ENCODE results near the gene PSENEN. TPM values are rescaled to one million over a fixed set of nuclear protein-coding genes. Genes with fewer than 3 reads are reported as not detected.
"Not testable (repeated sequence)": the region's sequence is repeated elsewhere in the genome, so short reads cannot be mapped to it uniquely, and the experiment has no call there.

The PSENEN gene
- polyA plus RNA-seq, 4 donors, result 59.7 to 95.9 (median 70.1) TPM

- Histone ChIP-seq H3K9me3 (ENCODE audit: control insufficient read depth in 2 of 2, insufficient read depth in 1 of 2, low read depth in 1 of 2, low read length in 1 of 2) (no peaks in the 10 kb centered on the region), H3K27me3 (ENCODE audit: control insufficient read depth in 3 of 3, insufficient read depth in 3 of 3, low read length in 3 of 3) (no peaks in the 10 kb centered on the region), H3K4me3 (ENCODE audit: low read depth in 1 of 3, low read length in 3 of 3) (no peak overlapping the region), H3K4me1 (ENCODE audit: control insufficient read depth in 3 of 3, insufficient read depth in 2 of 3, low read depth in 1 of 3, low read length in 2 of 3) (no peaks in the 10 kb centered on the region), H3K27ac (ENCODE audit: low read depth in 1 of 3, low read length in 2 of 3) (no peak overlapping the region), H3K36me3 (ENCODE audit: control insufficient read depth in 3 of 3, insufficient read depth in 2 of 3, low read depth in 1 of 3, low read length in 3 of 3) (peaks cover 5 to 55% (median 9%) of the 10 kb centered on the region in 3 donors)
- WGBS, 3 donors, result 95 to 97% (median 96%) methylated on average over 17 of the region's 17 CpGs
- DNase-seq, result no peak
- FAIRE-seq, result no peak
Observed at GRCh38 chr19:35764432-35765315, 19.2 kb downstream of the PSENEN start.

- H3K9me3 ChIP-seq (ENCODE audit: control insufficient read depth in 2 of 2, insufficient read depth in 1 of 2, low read depth in 1 of 2, low read length in 1 of 2), result no peaks in the 10 kb centered on the region
- no peak for DNase-seq
Observed at GRCh38 chr19:35766571-35767104, 21.2 kb downstream of the PSENEN start.

GRCh38 chr19:35767288-35768081 is 22.0 kb downstream of the PSENEN start:
- no peaks in the 10 kb centered on the region for H3K27me3 ChIP-seq (ENCODE audit: control insufficient read depth in 3 of 3, insufficient read depth in 3 of 3, low read length in 3 of 3)
- no peak overlapping the region for H3K27ac ChIP-seq (ENCODE audit: low read depth in 1 of 3, low read length in 2 of 3)
- 73 to 84% (median 83%) methylated on average over 33 to 34 of the region's 34 CpGs for WGBS, 3 donors
- no peak for FAIRE-seq
- H3K9me3 ChIP-seq (ENCODE audit: control insufficient read depth in 2 of 2, insufficient read depth in 1 of 2, low read depth in 1 of 2, low read length in 1 of 2), result no peaks in the 10 kb centered on the region
- H3K4me1 ChIP-seq (ENCODE audit: control insufficient read depth in 3 of 3, insufficient read depth in 2 of 3, low read depth in 1 of 3, low read length in 2 of 3), result no peaks in the 10 kb centered on the region
- H3K4me3 ChIP-seq (ENCODE audit: low read depth in 1 of 3, low read length in 3 of 3), result no peak overlapping the region
- DNase-seq, result peak in 1 of 2 donors; percentile 39
- H3K36me3 ChIP-seq (ENCODE audit: control insufficient read depth in 3 of 3, insufficient read depth in 2 of 3, low read depth in 1 of 3, low read length in 3 of 3), result peaks cover 5 to 38% (median 7%) of the 10 kb centered on the region in 3 donors

More at GRCh38 chr19:35766571-35767104, 21.2 kb downstream of the PSENEN start:
- H3K4me1 ChIP-seq (ENCODE audit: control insufficient read depth in 3 of 3, insufficient read depth in 2 of 3, low read depth in 1 of 3, low read length in 2 of 3), result no peaks in the 10 kb centered on the region
- no peak overlapping the region for H3K4me3 ChIP-seq (ENCODE audit: low read depth in 1 of 3, low read length in 3 of 3)
- H3K27me3 ChIP-seq (ENCODE audit: control insufficient read depth in 3 of 3, insufficient read depth in 3 of 3, low read length in 3 of 3), result no peaks in the 10 kb centered on the region
- no peak overlapping the region for H3K27ac ChIP-seq (ENCODE audit: low read depth in 1 of 3, low read length in 2 of 3)
- WGBS, 3 donors, result 83 to 84% (median 83%) methylated on average over 11 of the region's 11 CpGs
- FAIRE-seq, result no peak
- H3K36me3 ChIP-seq (ENCODE audit: control insufficient read depth in 3 of 3, insufficient read depth in 2 of 3, low read depth in 1 of 3, low read length in 3 of 3), result peaks cover 5 to 44% (median 8%) of the 10 kb centered on the region in 3 donors

- Histone ChIP-seq H3K27me3 (ENCODE audit: control insufficient read depth in 3 of 3, insufficient read depth in 3 of 3, low read length in 3 of 3) (no peaks in the 10 kb centered on the region), H3K9me3 (ENCODE audit: control insufficient read depth in 2 of 2, insufficient read depth in 1 of 2, low read depth in 1 of 2, low read length in 1 of 2) (no peaks in the 10 kb centered on the region), H3K4me3 (ENCODE audit: low read depth in 1 of 3, low read length in 3 of 3) (no peak overlapping the region), H3K27ac (ENCODE audit: low read depth in 1 of 3, low read length in 2 of 3) (no peak overlapping the region), H3K36me3 (ENCODE audit: control insufficient read depth in 3 of 3, insufficient read depth in 2 of 3, low read depth in 1 of 3, low read length in 3 of 3) (peaks cover 5 to 37% (median 7%) of the 10 kb centered on the region in 3 donors), H3K4me1 (ENCODE audit: control insufficient read depth in 3 of 3, insufficient read depth in 2 of 3, low read depth in 1 of 3, low read length in 2 of 3) (no peaks in the 10 kb centered on the region)
- FAIRE-seq (no peak), DNase-seq (no peak)
- 78 to 94% (median 85%) methylated on average over 15 of the region's 15 CpGs for WGBS, 3 donors
Observed at GRCh38 chr19:35768082-35768421, 22.6 kb downstream of the PSENEN start.

GRCh38 chr19:35772362-35772761 is 26.9 kb downstream of the PSENEN start:
- not testable (repeated sequence) for H3K36me3 ChIP-seq (ENCODE audit: control insufficient read depth in 3 of 3, insufficient read depth in 2 of 3, low read depth in 1 of 3, low read length in 3 of 3); H3K4me3 ChIP-seq (ENCODE audit: low read depth in 1 of 3, low read length in 3 of 3); H3K9me3 ChIP-seq (ENCODE audit: control insufficient read depth in 2 of 2, insufficient read depth in 1 of 2, low read depth in 1 of 2, low read length in 1 of 2); FAIRE-seq; H3K27me3 ChIP-seq (ENCODE audit: control insufficient read depth in 3 of 3, insufficient read depth in 3 of 3, low read length in 3 of 3); H3K27ac ChIP-seq (ENCODE audit: low read depth in 1 of 3, low read length in 2 of 3); DNase-seq
- peaks cover 0 to 12% (median 0%) of the 10 kb centered on the region in 3 donors for H3K4me1 ChIP-seq (ENCODE audit: control insufficient read depth in 3 of 3, insufficient read depth in 2 of 3, low read depth in 1 of 3, low read length in 2 of 3)
- 85 to 92% (median 92%) methylated on average over 5 of the region's 5 CpGs for WGBS, 3 donors

GRCh38 chr19:35773020-35773806 is 27.8 kb downstream of the PSENEN start:
- no peaks in the 10 kb centered on the region for H3K27me3 ChIP-seq (ENCODE audit: control insufficient read depth in 3 of 3, insufficient read depth in 3 of 3, low read length in 3 of 3)
- H3K4me1 ChIP-seq (ENCODE audit: control insufficient read depth in 3 of 3, insufficient read depth in 2 of 3, low read depth in 1 of 3, low read length in 2 of 3), result peaks cover 0 to 12% (median 0%) of the 10 kb centered on the region in 3 donors
- no peak overlapping the region for H3K4me3 ChIP-seq (ENCODE audit: low read depth in 1 of 3, low read length in 3 of 3)
- no peak for DNase-seq
- no peak overlapping the region for H3K27ac ChIP-seq (ENCODE audit: low read depth in 1 of 3, low read length in 2 of 3)
- H3K36me3 ChIP-seq (ENCODE audit: control insufficient read depth in 3 of 3, insufficient read depth in 2 of 3, low read depth in 1 of 3, low read length in 3 of 3), result peaks cover 0 to 13% (median 0%) of the 10 kb centered on the region in 3 donors
- FAIRE-seq, result no peak
- no peaks in the 10 kb centered on the region for H3K9me3 ChIP-seq (ENCODE audit: control insufficient read depth in 2 of 2, insufficient read depth in 1 of 2, low read depth in 1 of 2, low read length in 1 of 2)
- 32 to 62% (median 48%) methylated on average over 9 of the region's 9 CpGs for WGBS, 3 donors

- DNase-seq (no peak), FAIRE-seq (no peak)
- no peaks in the 10 kb centered on the region for H3K27me3 ChIP-seq (ENCODE audit: control insufficient read depth in 3 of 3, insufficient read depth in 3 of 3, low read length in 3 of 3)
- 31 to 55% (median 41%) methylated on average over 16 of the region's 16 CpGs for WGBS, 3 donors
- no peaks in the 10 kb centered on the region for H3K9me3 ChIP-seq (ENCODE audit: control insufficient read depth in 2 of 2, insufficient read depth in 1 of 2, low read depth in 1 of 2, low read length in 1 of 2)
- H3K36me3 ChIP-seq (ENCODE audit: control insufficient read depth in 3 of 3, insufficient read depth in 2 of 3, low read depth in 1 of 3, low read length in 3 of 3), result peaks cover 0 to 17% (median 0%) of the 10 kb centered on the region in 3 donors
- H3K4me3 ChIP-seq (ENCODE audit: low read depth in 1 of 3, low read length in 3 of 3), result no peak overlapping the region
- no peak overlapping the region for H3K27ac ChIP-seq (ENCODE audit: low read depth in 1 of 3, low read length in 2 of 3)
- peaks cover 0 to 12% (median 0%) of the 10 kb centered on the region in 3 donors for H3K4me1 ChIP-seq (ENCODE audit: control insufficient read depth in 3 of 3, insufficient read depth in 2 of 3, low read depth in 1 of 3, low read length in 2 of 3)
Observed at GRCh38 chr19:35774274-35775045, 29.0 kb downstream of the PSENEN start.
